ENCODE data around the gene RMC1.

The RMC1 gene

DNA sequence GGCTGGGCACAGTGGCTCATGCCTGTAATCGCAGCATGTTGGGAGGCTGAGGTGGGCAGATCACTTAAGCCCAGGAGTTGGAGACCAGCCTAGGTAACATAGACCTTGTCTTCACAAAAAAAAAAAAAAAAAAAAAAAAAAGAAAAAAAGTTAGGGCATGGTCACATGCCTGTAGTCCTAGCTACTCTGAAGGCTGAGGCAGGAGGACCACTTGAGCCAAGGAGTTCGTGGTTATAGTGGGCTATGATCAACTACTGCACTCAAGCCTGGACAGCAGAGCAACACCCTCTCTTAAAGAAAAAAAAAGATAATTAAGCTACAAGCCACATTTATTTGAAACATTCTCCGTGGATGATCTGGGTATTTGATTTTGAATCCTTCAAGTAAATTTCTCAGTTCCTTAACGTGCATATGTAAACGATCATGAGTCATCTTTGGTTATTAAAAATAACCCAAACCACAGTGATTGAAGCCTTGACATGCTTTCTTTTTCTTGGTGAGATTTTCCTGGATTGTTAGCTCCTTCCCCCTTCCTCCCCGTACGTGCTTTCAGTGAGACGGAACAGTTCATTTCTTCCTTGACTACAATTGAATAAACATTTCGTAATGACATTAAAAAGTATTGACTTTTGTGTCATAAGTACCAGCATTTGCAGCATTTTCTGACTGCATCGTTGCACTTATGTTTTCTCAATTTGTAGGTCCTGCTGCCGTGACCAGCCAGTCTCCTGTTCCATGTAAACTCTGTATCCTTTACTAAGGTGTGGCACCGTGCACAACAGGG is 20.3 kb downstream of the RMC1 start:
- TF ChIP-seq, protein P1, sequence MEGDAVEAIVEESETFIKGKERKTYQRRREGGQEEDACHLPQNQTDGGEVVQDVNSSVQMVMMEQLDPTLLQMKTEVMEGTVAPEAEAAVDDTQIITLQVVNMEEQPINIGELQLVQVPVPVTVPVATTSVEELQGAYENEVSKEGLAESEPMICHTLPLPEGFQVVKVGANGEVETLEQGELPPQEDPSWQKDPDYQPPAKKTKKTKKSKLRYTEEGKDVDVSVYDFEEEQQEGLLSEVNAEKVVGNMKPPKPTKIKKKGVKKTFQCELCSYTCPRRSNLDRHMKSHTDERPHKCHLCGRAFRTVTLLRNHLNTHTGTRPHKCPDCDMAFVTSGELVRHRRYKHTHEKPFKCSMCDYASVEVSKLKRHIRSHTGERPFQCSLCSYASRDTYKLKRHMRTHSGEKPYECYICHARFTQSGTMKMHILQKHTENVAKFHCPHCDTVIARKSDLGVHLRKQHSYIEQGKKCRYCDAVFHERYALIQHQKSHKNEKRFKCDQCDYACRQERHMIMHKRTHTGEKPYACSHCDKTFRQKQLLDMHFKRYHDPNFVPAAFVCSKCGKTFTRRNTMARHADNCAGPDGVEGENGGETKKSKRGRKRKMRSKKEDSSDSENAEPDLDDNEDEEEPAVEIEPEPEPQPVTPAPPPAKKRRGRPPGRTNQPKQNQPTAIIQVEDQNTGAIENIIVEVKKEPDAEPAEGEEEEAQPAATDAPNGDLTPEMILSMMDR (IDR thresholded peaks at IDR 0.05; ENCODE audit: control insufficient read depth, insufficient read depth, low read depth, low read length, missing control alignments) = no peak
- peak; percentile 55 for DNase-seq (ENCODE audit: low read depth)
- H3K4me3 ChIP-seq (ENCODE audit: control insufficient read depth, low read depth, low read length) = no peak overlapping the region

DNA sequence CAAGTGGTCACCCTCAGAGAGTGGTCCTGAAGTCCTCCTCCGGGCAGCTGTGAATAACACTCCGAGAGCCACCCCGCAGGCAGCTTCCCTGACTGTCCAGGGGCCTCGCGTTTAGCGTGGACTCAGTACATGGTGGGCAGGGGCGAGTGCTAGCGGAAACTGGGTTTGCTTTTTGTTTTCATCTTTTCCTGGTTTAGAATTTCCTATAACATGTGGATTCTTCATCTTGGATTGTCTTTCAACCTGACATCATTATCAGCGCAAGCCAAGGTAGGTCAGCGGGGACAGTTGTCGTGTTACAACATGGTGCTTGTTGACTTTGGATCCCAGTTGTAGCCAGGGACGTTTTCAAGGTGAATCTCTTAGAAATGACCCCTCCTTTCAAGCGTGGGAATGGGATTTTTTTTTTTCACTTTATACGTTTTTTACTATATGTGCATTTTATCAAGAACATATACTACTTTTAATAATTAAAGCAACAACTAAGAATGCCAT is 20.9 kb downstream of the RMC1 start:
- H3K4me3 ChIP-seq (ENCODE audit: control insufficient read depth, low read depth, low read length) = no peak overlapping the region
- TF ChIP-seq, protein P1 (IDR thresholded peaks at IDR 0.05; ENCODE audit: control insufficient read depth, insufficient read depth, low read depth, low read length, missing control alignments) = no peak
- no peak for DNase-seq (ENCODE audit: low read depth)

DNA sequence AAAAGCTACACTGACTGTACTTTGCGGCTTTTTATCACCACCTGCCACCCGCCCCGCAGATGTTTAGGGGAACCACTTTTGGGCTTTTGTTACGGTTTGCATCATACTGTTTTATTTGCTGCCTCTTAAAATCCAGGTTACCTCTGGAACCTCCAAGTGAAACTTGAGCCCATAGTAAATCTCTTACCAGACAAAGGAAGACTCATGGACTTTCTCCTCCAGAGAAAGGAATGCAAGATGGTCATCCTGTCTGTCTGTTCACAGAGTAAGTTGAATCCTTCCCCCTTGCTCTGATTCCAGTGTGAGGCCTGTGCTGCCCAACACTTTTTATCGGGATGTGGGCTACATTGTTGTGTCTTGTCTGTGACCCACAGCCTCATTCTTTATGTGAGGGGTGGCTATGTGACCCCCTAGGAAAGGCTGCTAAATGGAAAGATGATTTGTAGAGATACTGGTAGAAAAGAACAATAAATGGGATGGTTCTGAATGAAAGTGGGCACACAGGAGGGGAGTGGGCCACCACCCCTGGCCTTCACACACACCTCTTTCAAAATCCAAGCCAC is 23.3 kb downstream of the RMC1 start:
- no peak for DNase-seq (ENCODE audit: low read depth)
- H3K4me3 ChIP-seq (ENCODE audit: control insufficient read depth, low read depth, low read length) = no peak overlapping the region
- TF ChIP-seq, protein P1 (IDR thresholded peaks at IDR 0.05; ENCODE audit: control insufficient read depth, insufficient read depth, low read depth, low read length, missing control alignments) = no peak

DNA sequence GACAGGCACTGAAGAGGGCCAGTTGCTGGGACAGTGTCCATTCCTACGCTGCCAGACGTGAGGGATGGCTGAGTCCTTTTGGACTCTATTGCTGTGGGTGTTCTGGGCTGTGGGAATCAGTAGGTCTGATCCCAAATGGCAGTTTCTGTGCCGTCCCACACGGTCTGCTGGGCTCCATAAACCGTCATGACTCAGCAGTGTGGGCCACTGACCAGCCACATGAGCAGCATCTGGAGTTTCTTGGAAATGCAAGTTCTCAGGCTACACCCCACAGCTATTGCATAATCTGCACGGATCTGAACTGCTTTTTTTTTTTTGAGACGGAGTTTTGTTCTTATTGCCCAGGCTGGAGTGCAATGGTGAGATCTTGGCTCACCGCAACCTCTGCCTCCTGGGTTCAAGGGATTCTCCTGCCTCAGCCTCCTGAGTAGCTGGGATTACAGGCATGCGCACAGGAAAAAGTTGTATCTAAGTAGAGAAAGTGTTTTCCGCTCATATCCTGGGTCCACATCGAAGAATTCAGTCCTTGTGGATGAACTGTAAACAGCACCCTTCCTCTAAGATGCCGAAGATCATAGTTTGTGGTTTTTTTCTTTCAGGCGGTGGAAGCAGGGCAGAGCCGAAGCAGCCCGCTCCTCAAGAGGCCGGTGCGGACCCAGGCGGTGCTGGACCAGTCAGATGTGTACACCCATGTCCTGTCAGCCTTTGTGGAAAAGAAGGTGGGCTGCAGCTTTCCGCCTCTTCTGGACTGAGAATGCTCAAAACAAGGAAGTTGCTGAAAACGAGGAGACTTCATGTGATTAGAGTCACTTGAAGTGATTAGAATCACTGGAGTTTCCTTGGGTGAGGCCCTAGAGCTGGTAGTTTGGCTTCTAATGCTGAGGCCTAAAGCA is 25.5 kb downstream of the RMC1 start:
- TF ChIP-seq, protein P1 (IDR thresholded peaks at IDR 0.05; ENCODE audit: control insufficient read depth, insufficient read depth, low read depth, low read length, missing control alignments) = no peak
- peak; percentile 35 for DNase-seq (ENCODE audit: low read depth)

DNA sequence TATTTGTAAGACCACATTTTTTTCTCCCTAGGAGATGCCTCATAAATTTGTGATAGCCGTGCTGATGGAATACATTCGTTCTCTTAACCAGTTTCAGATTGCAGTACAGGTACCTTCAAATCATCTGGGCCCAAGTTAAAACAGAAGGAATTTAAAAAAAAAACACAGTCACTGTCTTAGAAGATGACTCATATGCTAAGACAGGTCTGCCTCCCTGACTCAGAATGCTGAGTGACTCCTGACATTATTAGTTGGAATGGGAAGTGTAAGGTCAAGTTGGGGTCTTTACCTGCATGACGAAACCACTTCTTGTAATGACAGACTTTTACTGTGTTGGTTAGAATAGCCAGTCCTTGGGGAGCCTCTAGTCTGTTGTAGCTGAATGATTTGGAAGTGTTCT is 26.3 kb downstream of the RMC1 start:
- H3K4me3 ChIP-seq (ENCODE audit: control insufficient read depth, low read depth, low read length) = no peak overlapping the region
- TF ChIP-seq, protein P1 (IDR thresholded peaks at IDR 0.05; ENCODE audit: control insufficient read depth, insufficient read depth, low read depth, low read length, missing control alignments) = no peak
- no peak for DNase-seq (ENCODE audit: low read depth)

More for the DNA sequence above, 25.5 kb downstream of the RMC1 start:
- no peak overlapping the region for H3K4me3 ChIP-seq (ENCODE audit: control insufficient read depth, low read depth, low read length)

DNA sequence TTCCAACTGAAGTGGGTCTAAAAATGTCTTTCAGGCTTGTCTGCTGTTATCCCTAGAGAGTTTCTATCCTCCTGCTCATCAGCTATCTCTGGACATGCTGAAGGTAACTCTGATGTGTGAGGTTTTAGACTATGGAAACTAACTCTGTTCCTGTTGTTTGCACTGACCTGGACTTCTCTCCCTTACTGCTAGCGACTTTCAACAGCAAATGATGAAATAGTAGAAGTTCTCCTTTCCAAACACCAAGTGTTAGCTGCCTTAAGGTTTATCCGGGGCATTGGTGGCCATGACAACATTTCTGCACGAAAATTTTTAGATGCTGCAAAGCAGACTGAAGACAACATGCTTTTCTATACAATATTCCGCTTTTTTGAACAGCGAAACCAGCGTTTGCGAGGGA is 26.9 kb downstream of the RMC1 start:
- no peak overlapping the region for H3K4me3 ChIP-seq (ENCODE audit: control insufficient read depth, low read depth, low read length)
- TF ChIP-seq, protein P1 (IDR thresholded peaks at IDR 0.05; ENCODE audit: control insufficient read depth, insufficient read depth, low read depth, low read length, missing control alignments) = no peak
- no peak for DNase-seq (ENCODE audit: low read depth)

All from AG09309 (cell line).